ENCODE data around the gene NPY5R. TPM values are rescaled to one million over a fixed set of nuclear protein-coding genes. Genes with fewer than 3 reads are reported as not detected.

The NPY5R gene
- total and polyA plus RNA-seq, 8 donors, result 0.08 to 0.29 (median 0.13) TPM; not detected in 5

GRCh38 chr4:163367651-163368050 lies 24.0 kb downstream of the NPY5R start:
- H3K36me3 ChIP-seq, result no peaks in the 10 kb centered on the region
- no peaks in the 10 kb centered on the region for H3K9me3 ChIP-seq
- H3K27ac ChIP-seq, result no peak overlapping the region
- intact Hi-C loops (cut with DNase I), result no loop called here
- H3K4me3 ChIP-seq, result no peak overlapping the region
- no peaks in the 10 kb centered on the region for H3K27me3 ChIP-seq
- DNase-seq, result no peak
- ATAC-seq, result no peak
- TF ChIP-seq, protein P1, sequence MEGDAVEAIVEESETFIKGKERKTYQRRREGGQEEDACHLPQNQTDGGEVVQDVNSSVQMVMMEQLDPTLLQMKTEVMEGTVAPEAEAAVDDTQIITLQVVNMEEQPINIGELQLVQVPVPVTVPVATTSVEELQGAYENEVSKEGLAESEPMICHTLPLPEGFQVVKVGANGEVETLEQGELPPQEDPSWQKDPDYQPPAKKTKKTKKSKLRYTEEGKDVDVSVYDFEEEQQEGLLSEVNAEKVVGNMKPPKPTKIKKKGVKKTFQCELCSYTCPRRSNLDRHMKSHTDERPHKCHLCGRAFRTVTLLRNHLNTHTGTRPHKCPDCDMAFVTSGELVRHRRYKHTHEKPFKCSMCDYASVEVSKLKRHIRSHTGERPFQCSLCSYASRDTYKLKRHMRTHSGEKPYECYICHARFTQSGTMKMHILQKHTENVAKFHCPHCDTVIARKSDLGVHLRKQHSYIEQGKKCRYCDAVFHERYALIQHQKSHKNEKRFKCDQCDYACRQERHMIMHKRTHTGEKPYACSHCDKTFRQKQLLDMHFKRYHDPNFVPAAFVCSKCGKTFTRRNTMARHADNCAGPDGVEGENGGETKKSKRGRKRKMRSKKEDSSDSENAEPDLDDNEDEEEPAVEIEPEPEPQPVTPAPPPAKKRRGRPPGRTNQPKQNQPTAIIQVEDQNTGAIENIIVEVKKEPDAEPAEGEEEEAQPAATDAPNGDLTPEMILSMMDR (IDR thresholded peaks at IDR 0.05), result no peak
- H3K4me1 ChIP-seq, result no peaks in the 10 kb centered on the region

DNA sequence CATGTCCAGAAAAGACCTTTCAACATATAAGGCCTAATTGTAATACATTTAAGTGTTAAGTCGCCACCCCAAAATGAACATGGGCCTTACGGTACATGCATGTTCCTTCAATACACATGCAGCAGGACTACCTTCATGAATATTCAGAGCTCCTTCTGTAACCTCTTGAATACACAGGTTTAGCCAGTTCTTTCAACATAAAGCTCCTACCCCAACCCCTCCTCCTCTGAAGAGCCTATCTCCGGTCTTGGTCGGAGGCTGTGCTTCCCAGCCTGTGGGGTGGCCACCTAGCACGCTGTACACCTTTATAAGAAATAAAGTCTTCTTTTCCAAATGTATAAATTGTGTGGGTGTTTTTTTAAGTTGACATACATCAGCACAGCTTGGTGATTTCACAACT lies 28.3 kb downstream of the NPY5R start:
- Histone ChIP-seq H3K27me3 (no peaks in the 10 kb centered on the region), H3K4me3 (no peak overlapping the region), H3K4me1 (no peaks in the 10 kb centered on the region), H3K9me3 (no peaks in the 10 kb centered on the region), H3K36me3 (no peaks in the 10 kb centered on the region), H3K27ac (no peak overlapping the region)
- ATAC-seq (no peak), DNase-seq (peak in 2 of 4 donors; percentile 18 to 28)
- TF ChIP-seq, protein P1 (IDR thresholded peaks at IDR 0.05), result no peak
- intact Hi-C loops (cut with DNase I), result no loop called here

DNA sequence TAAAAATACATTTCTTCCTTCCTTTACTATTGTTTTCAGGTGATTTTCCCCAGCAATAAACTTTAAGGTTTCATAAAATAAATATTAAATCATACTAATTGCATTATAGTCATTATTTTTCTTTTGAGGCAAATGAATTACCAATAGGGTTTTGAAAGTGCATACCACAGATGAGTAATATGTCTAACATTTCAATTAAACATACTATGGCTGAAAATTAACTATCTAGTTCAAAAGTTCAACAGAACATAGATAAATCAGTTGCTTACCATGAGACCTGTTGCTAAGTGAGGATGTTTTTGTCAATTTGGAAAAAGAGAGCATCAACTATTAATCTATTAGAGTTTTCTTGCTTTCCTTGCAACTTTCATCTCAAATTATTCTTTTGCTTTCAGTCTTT lies 35.0 kb downstream of the NPY5R start:
- TF ChIP-seq, protein P1 (IDR thresholded peaks at IDR 0.05), result no peak
- no peak for DNase-seq
- H3K4me1 ChIP-seq, result no peaks in the 10 kb centered on the region
- H3K9me3 ChIP-seq, result no peaks in the 10 kb centered on the region
- H3K27ac ChIP-seq, result no peak overlapping the region
- H3K27me3 ChIP-seq, result no peaks in the 10 kb centered on the region
- H3K4me3 ChIP-seq, result no peak overlapping the region
- no peak for ATAC-seq
- no peaks in the 10 kb centered on the region for H3K36me3 ChIP-seq
- intact Hi-C loops (cut with DNase I), result no loop called here

- H3K9me3 ChIP-seq, result no peaks in the 10 kb centered on the region
- no peak overlapping the region for H3K27ac ChIP-seq
- H3K4me1 ChIP-seq, result no peaks in the 10 kb centered on the region
- ATAC-seq, result no peak
- TF ChIP-seq, protein P1 (IDR thresholded peaks at IDR 0.05), result no peak
- no peak for DNase-seq
- no peaks in the 10 kb centered on the region for H3K36me3 ChIP-seq
- intact Hi-C loops (cut with DNase I), result no loop called here
- H3K27me3 ChIP-seq, result no peaks in the 10 kb centered on the region
- H3K4me3 ChIP-seq, result no peak overlapping the region
These were observed 37.0 kb downstream of the NPY5R start for GRCh38 chr4:163380703-163381102.

GRCh38 chr4:163382178-163382869 lies 38.6 kb downstream of the NPY5R start:
- H3K27ac ChIP-seq, result no peak overlapping the region
- no peaks in the 10 kb centered on the region for H3K4me1 ChIP-seq
- ATAC-seq, result no peak
- TF ChIP-seq, protein P1 (IDR thresholded peaks at IDR 0.05), result no peak
- DNase-seq, result no peak
- no peak overlapping the region for H3K4me3 ChIP-seq
- no peaks in the 10 kb centered on the region for H3K27me3 ChIP-seq
- no peaks in the 10 kb centered on the region for H3K9me3 ChIP-seq
- no peaks in the 10 kb centered on the region for H3K36me3 ChIP-seq
- intact Hi-C loops (cut with DNase I), result no loop called here
